OCI-LY1 (cell line): ENCODE results near the gene CYB5R4.

Experiments
- CTCF ChIP-seq: fragments of 200-600 bp; sonication (generic), shearing (Covaris generic); IDR thresholded peaks from 2 replicates; pipeline ENCODE4 v1.5.1; 2017; ENCODE audit warnings: mild to moderate bottlenecking, antibody characterized with exemption, low read length, moderate library complexity, mixed read lengths
- EZH2 ChIP-seq: fragments of 200-600 bp; sonication (generic), shearing (Covaris generic); IDR thresholded peaks from 2 replicates; pipeline ENCODE4 v1.8.0; 2017; ENCODE audit warnings: borderline replicate concordance, mixed run types, mild to moderate bottlenecking, antibody characterized with exemption, low read length, moderate library complexity, mixed read lengths

GRCh38 chr6:83824831-83825230 is 34.7 kb upstream of the CYB5R4 start:
- TF ChIP-seq CTCF (no peak), EZH2 (no peak)
